Urothelium cell line (cell line): ENCODE results near the gene TRIP11.
A peak's percentile ranks its signal among the peaks of the same experiment; 100 is the strongest.
"Not testable (repeated sequence)": the region's sequence is repeated elsewhere in the genome, so short reads cannot be mapped to it uniquely, and the experiment has no call there.

Experiments
- DNase-seq: peaks from one replicate; pipeline ENCODE4 v3.0.0; 2011; ENCODE audit warnings: low spot score, mixed read lengths
- FAIRE-seq: peaks from 2 replicates; lab custom pipeline; 2011; peaks lifted over from hg19 to GRCh38; lab: Jason Lieb, UNC

The TRIP11 gene

GRCh38 chr14:92039719-92040430, at the start of gene TRIP11:
TRIP11 (minus strand) TSS chr14:92040059; CDS start chr14:92039685, 374 bp downstream.
- DNase-seq (peak; percentile 89), FAIRE-seq (no peak)

- no peak for DNase-seq
Observed at GRCh38 chr14:92088494-92088893, 48.6 kb upstream of the TRIP11 start.

GRCh38 chr14:92074555-92074954, 34.7 kb upstream of the TRIP11 start:
- FAIRE-seq (no peak), DNase-seq (no peak)

More at GRCh38 chr14:92088494-92088893, 48.6 kb upstream of the TRIP11 start:
- FAIRE-seq: no peak

GRCh38 chr14:92058006-92058917, 18.4 kb upstream of the TRIP11 start:
- no peak for DNase-seq
- FAIRE-seq: no peak

- DNase-seq (no peak), FAIRE-seq (no peak)
Observed at GRCh38 chr14:92049781-92050180, 9.9 kb upstream of the TRIP11 start.

GRCh38 chr14:92049221-92049620, 9.4 kb upstream of the TRIP11 start:
- DNase-seq, FAIRE-seq: not testable (repeated sequence)

GRCh38 chr14:92045904-92046303, 6.0 kb upstream of the TRIP11 start:
- not testable (repeated sequence) for DNase-seq, FAIRE-seq

GRCh38 chr14:92041766-92042165, 1.9 kb upstream of the TRIP11 start:
- FAIRE-seq: not testable (repeated sequence)

GRCh38 chr14:92041203-92041602, 1.3 kb upstream of the TRIP11 start:
- FAIRE-seq (no peak), DNase-seq (no peak)

More at GRCh38 chr14:92041766-92042165, 1.9 kb upstream of the TRIP11 start:
- DNase-seq: not testable (repeated sequence)

- FAIRE-seq (no peak), DNase-seq (peak; percentile 8)
Observed at GRCh38 chr14:92040431-92041051, 682 bp upstream of the TRIP11 start.

- peak; percentile 42 for DNase-seq
- FAIRE-seq: no peak
Observed at GRCh38 chr14:92039063-92039718, 668 bp downstream of the TRIP11 start.

GRCh38 chr14:92037989-92038388, 1.9 kb downstream of the TRIP11 start:
- FAIRE-seq: no peak
- DNase-seq: no peak

- DNase-seq (no peak), FAIRE-seq (no peak)
Observed at GRCh38 chr14:92035890-92036289, 4.0 kb downstream of the TRIP11 start.

GRCh38 chr14:92033906-92034687, 5.8 kb downstream of the TRIP11 start:
- no peak for FAIRE-seq
- no peak for DNase-seq

- DNase-seq (no peak), FAIRE-seq (no peak)
Observed at GRCh38 chr14:92033433-92033832, 6.4 kb downstream of the TRIP11 start.

GRCh38 chr14:92026548-92027190, 13.2 kb downstream of the TRIP11 start:
- DNase-seq: no peak
- no peak for FAIRE-seq

GRCh38 chr14:92022036-92022435, 17.8 kb downstream of the TRIP11 start:
- DNase-seq (no peak), FAIRE-seq (no peak)

GRCh38 chr14:92021523-92021922, 18.3 kb downstream of the TRIP11 start:
- FAIRE-seq: no peak

GRCh38 chr14:92014040-92014439, 25.8 kb downstream of the TRIP11 start:
- FAIRE-seq: no peak

More at GRCh38 chr14:92021523-92021922, 18.3 kb downstream of the TRIP11 start:
- no peak for DNase-seq

More at GRCh38 chr14:92014040-92014439, 25.8 kb downstream of the TRIP11 start:
- no peak for DNase-seq
